HEK293 (cell line): Measurements from ENCODE around the gene SCUBE1.

Experiments
- CTCF ChIA-PET: fragments of 350-600 bp; formaldehyde crosslinking; extraction: SDS; loops from one replicate; lab custom pipeline; 2021; ENCODE audit warnings: antibody characterized with exemption; lab: Yijun Ruan, JAX
- POLR2A ChIA-PET: fragments of 300-600 bp; formaldehyde crosslinking; extraction: SDS; loops from one replicate; lab custom pipeline; 2020; ENCODE audit warnings: antibody characterized with exemption, inconsistent platforms; lab: Yijun Ruan, JAX
- H3K27ac ChIP-seq: fragments of 200-500 bp; sonication (Bioruptor generic); 2 replicates; pipeline ENCODE4 v1.5.1; 2014; ENCODE audit warnings: low read depth, low read length, control low read depth, inconsistent platforms; ENCODE audit errors: extremely low read depth
- H3K36me3 ChIP-seq, 2 experiments: fragments of 200-500 bp in 1 of 2; sonication (Bioruptor generic) in 1 of 2; 1 replicate in 1 of 2; 2 replicates in 1 of 2; pipeline ENCODE4 v1.5.1; 2014 to 2017; ENCODE audit warnings: inconsistent platforms in 2 of 2, low read length in 2 of 2; ENCODE audit not compliant: control insufficient read depth in 2 of 2, insufficient read depth in 1 of 2
- H3K4me1 ChIP-seq: fragments of 200-500 bp; sonication (Bioruptor generic); 2 replicates; pipeline ENCODE4 v1.5.1; 2014; ENCODE audit warnings: mild to moderate bottlenecking, low read length, inconsistent platforms; ENCODE audit not compliant: control insufficient read depth, insufficient read depth
- H3K4me3 ChIP-seq: 2 replicates; pipeline ENCODE4 v1.5.1; 2011; ENCODE audit warnings: low read depth, mild to moderate bottlenecking, control low read depth, low read length, moderate library complexity
- H3K9me3 ChIP-seq: fragments of 200-500 bp; sonication (Bioruptor generic); 2 replicates; pipeline ENCODE4 v1.5.1; 2014; ENCODE audit warnings: low read depth, low read length, inconsistent platforms; ENCODE audit not compliant: control insufficient read depth, insufficient read depth
- GFI1B ChIP-seq: fragments of 450-650 bp; formaldehyde crosslinking; IDR thresholded peaks from 2 replicates; pipeline ENCODE4 v1.5.1; 2016; ENCODE audit warnings: missing biosample characterization, missing genetic modification characterization
- MYNN ChIP-seq: fragments of 450-650 bp; formaldehyde crosslinking; IDR thresholded peaks from 2 replicates; pipeline ENCODE4 v1.5.1; 2016; ENCODE audit warnings: missing biosample characterization, missing genetic modification characterization, borderline replicate concordance
- PRDM4 ChIP-seq: fragments of 450-650 bp; formaldehyde crosslinking; IDR thresholded peaks from 2 replicates; pipeline ENCODE4 v1.5.1; 2017; ENCODE audit warnings: missing biosample characterization, missing genetic modification characterization
- ZNF10 ChIP-seq: fragments of 450-650 bp; formaldehyde crosslinking; IDR thresholded peaks from 2 replicates; pipeline ENCODE4 v1.5.1; 2017; ENCODE audit warnings: missing biosample characterization, missing genetic modification characterization
- ZNF157 ChIP-seq: fragments of 450-650 bp; formaldehyde crosslinking; IDR thresholded peaks from 2 replicates; pipeline ENCODE4 v1.5.1; 2016; ENCODE audit warnings: missing biosample characterization, missing genetic modification characterization
- ZNF239 ChIP-seq: fragments of 450-650 bp; formaldehyde crosslinking; IDR thresholded peaks from 2 replicates; pipeline ENCODE4 v1.5.1; 2016; ENCODE audit warnings: missing biosample characterization, missing genetic modification characterization
- ZNF280C ChIP-seq: fragments of 450-650 bp; formaldehyde crosslinking; IDR thresholded peaks from 2 replicates; pipeline ENCODE4 v1.5.1; 2016; ENCODE audit warnings: missing biosample characterization, missing genetic modification characterization
- ZNF518A ChIP-seq: fragments of 450-650 bp; formaldehyde crosslinking; conservative IDR thresholded peaks from 2 replicates; pipeline ENCODE4 v1.5.1; 2016; ENCODE audit warnings: low read depth, missing biosample characterization, missing genetic modification characterization
- ZNF530 ChIP-seq: fragments of 450-650 bp; formaldehyde crosslinking; IDR thresholded peaks from 2 replicates; pipeline ENCODE4 v1.5.1; 2016; ENCODE audit warnings: low read depth, missing biosample characterization, missing genetic modification characterization
- ZNF600 ChIP-seq: fragments of 450-650 bp; formaldehyde crosslinking; IDR thresholded peaks from 2 replicates; pipeline ENCODE4 v1.5.1; 2016; ENCODE audit warnings: missing biosample characterization, missing genetic modification characterization
- ZNF654 ChIP-seq: fragments of 450-650 bp; formaldehyde crosslinking; IDR thresholded peaks from 2 replicates; pipeline ENCODE4 v1.5.1; 2016; ENCODE audit warnings: low read depth, missing biosample characterization, missing genetic modification characterization
- ZNF658 ChIP-seq: fragments of 450-650 bp; formaldehyde crosslinking; IDR thresholded peaks from 2 replicates; pipeline ENCODE4; 2016; ENCODE audit warnings: missing biosample characterization, missing genetic modification characterization
- ZNF660 ChIP-seq: fragments of 450-650 bp; IDR thresholded peaks from 2 replicates; pipeline ENCODE4 v1.5.1; 2018; ENCODE audit warnings: missing biosample characterization, mild to moderate bottlenecking, missing genetic modification characterization
- ZNF76 ChIP-seq: fragments of 450-650 bp; formaldehyde crosslinking; IDR thresholded peaks from 2 replicates; pipeline ENCODE4; 2016; ENCODE audit warnings: low read depth, missing biosample characterization, missing genetic modification characterization, borderline replicate concordance
- ZNF791 ChIP-seq: fragments of 450-650 bp; formaldehyde crosslinking; IDR thresholded peaks from 2 replicates; pipeline ENCODE4 v1.5.1; 2016; ENCODE audit warnings: missing biosample characterization, missing genetic modification characterization
- ZNF830 ChIP-seq: fragments of 450-650 bp; IDR thresholded peaks from 2 replicates; pipeline ENCODE4 v1.5.0; 2018; ENCODE audit warnings: missing biosample characterization, missing genetic modification characterization, low read depth, mild to moderate bottlenecking, moderate library complexity
- TF ChIP-seq, protein P1 (sequence below): fragments of 450-650 bp; formaldehyde crosslinking; IDR thresholded peaks from 2 replicates; pipeline ENCODE4 v1.5.1; 2017; ENCODE audit warnings: missing biosample characterization, missing genetic modification characterization
- TF ChIP-seq, protein P2 (sequence below): fragments of 450-650 bp; formaldehyde crosslinking; IDR thresholded peaks from 2 replicates; pipeline ENCODE4 v1.5.1; 2017; ENCODE audit warnings: missing biosample characterization, missing genetic modification characterization
- TF ChIP-seq, protein P3 (sequence below): fragments of 450-650 bp; formaldehyde crosslinking; IDR thresholded peaks from 2 replicates; pipeline ENCODE4 v1.5.1; 2016; ENCODE audit warnings: missing biosample characterization, missing genetic modification characterization

The SCUBE1 gene

DNA sequence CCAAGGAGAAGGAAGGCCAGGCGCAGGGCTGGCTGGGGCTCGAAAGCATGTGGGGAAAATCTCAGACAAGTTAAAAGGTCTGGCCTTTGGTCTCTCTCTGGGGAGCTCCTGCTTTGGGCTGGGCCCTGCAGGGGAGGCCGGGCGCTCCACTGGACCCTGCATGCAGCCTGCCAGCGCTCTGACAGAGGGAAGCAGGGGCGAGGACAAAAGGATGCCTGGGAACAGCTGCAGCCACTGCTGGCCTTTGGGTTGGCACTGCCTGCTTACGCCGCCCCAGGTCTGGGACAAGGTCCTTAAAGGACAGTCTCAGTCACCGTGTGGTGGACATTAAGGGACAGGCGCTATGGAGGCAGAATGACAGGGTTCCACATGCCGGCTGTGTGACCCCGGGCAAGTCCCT is 99.8 kb downstream of the SCUBE1 start (continued):
- no peak for TF ChIP-seq ZNF518A (tag by site-specific recombination)
- no peak for TF ChIP-seq ZNF600 (tag by site-specific recombination)
- no peak for TF ChIP-seq ZNF658
- TF ChIP-seq, protein P1, sequence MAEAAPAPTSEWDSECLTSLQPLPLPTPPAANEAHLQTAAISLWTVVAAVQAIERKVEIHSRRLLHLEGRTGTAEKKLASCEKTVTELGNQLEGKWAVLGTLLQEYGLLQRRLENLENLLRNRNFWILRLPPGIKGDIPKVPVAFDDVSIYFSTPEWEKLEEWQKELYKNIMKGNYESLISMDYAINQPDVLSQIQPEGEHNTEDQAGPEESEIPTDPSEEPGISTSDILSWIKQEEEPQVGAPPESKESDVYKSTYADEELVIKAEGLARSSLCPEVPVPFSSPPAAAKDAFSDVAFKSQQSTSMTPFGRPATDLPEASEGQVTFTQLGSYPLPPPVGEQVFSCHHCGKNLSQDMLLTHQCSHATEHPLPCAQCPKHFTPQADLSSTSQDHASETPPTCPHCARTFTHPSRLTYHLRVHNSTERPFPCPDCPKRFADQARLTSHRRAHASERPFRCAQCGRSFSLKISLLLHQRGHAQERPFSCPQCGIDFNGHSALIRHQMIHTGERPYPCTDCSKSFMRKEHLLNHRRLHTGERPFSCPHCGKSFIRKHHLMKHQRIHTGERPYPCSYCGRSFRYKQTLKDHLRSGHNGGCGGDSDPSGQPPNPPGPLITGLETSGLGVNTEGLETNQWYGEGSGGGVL (tag by site-specific recombination), result no peak

- no peaks in the 10 kb centered on the region for H3K9me3 ChIP-seq
- no peaks in the 10 kb centered on the region for H3K4me1 ChIP-seq
- no peak overlapping the region for H3K27ac ChIP-seq
- ChIA-PET POLR2A (no interaction called here), CTCF (interaction anchor here (0.7 to 2.1 kb wide), 4 partner anchors 10 to 31 kb away, joined by 3 to 6 read pairs (median 4); no protein-coding TSS in a partner anchor)
- H3K4me3 ChIP-seq, result no peak overlapping the region
- H3K36me3 ChIP-seq, result no peaks in the 10 kb centered on the region
- TF ChIP-seq ZNF660, result no peak
- TF ChIP-seq ZNF76 (tag by site-specific recombination), result no peak
- TF ChIP-seq MYNN (tag by site-specific recombination), result no peak
- TF ChIP-seq ZNF654 (tag by site-specific recombination), result no peak
- TF ChIP-seq ZNF10 (tag by site-specific recombination), result no peak
- no peak for TF ChIP-seq ZNF530 (tag by site-specific recombination)
- no peak for TF ChIP-seq ZNF239
- TF ChIP-seq GFI1B (tag by site-specific recombination), result no peak
- TF ChIP-seq ZNF791 (tag by site-specific recombination), result no peak
- TF ChIP-seq ZNF157 (tag by site-specific recombination), result no peak
- TF ChIP-seq, protein P2, sequence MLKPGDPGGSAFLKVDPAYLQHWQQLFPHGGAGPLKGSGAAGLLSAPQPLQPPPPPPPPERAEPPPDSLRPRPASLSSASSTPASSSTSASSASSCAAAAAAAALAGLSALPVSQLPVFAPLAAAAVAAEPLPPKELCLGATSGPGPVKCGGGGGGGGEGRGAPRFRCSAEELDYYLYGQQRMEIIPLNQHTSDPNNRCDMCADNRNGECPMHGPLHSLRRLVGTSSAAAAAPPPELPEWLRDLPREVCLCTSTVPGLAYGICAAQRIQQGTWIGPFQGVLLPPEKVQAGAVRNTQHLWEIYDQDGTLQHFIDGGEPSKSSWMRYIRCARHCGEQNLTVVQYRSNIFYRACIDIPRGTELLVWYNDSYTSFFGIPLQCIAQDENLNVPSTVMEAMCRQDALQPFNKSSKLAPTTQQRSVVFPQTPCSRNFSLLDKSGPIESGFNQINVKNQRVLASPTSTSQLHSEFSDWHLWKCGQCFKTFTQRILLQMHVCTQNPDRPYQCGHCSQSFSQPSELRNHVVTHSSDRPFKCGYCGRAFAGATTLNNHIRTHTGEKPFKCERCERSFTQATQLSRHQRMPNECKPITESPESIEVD (tag by site-specific recombination), result no peak
- TF ChIP-seq, protein P3, sequence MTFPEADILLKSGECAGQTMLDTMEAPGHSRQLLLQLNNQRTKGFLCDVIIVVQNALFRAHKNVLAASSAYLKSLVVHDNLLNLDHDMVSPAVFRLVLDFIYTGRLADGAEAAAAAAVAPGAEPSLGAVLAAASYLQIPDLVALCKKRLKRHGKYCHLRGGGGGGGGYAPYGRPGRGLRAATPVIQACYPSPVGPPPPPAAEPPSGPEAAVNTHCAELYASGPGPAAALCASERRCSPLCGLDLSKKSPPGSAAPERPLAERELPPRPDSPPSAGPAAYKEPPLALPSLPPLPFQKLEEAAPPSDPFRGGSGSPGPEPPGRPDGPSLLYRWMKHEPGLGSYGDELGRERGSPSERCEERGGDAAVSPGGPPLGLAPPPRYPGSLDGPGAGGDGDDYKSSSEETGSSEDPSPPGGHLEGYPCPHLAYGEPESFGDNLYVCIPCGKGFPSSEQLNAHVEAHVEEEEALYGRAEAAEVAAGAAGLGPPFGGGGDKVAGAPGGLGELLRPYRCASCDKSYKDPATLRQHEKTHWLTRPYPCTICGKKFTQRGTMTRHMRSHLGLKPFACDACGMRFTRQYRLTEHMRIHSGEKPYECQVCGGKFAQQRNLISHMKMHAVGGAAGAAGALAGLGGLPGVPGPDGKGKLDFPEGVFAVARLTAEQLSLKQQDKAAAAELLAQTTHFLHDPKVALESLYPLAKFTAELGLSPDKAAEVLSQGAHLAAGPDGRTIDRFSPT (tag by site-specific recombination), result no peak
- no peak for TF ChIP-seq PRDM4 (tag by site-specific recombination)
- no peak for TF ChIP-seq ZNF830 (tag by site-specific recombination)
- TF ChIP-seq ZNF280C (tag by site-specific recombination), result no peak
Measured at GRCh38 chr22:43242627-43243026, 100.5 kb downstream of the SCUBE1 start.
